GM03348 (cell line): ENCODE data around the gene CYB561D2.
A peak's percentile ranks its signal among the peaks of the same experiment; 100 is the strongest.

Experiments used
- DNase-seq: peaks from one replicate; pipeline ENCODE4 v3.0.0; 2012; ENCODE audit warnings: low spot score

CYB561D2 gene

DNA sequence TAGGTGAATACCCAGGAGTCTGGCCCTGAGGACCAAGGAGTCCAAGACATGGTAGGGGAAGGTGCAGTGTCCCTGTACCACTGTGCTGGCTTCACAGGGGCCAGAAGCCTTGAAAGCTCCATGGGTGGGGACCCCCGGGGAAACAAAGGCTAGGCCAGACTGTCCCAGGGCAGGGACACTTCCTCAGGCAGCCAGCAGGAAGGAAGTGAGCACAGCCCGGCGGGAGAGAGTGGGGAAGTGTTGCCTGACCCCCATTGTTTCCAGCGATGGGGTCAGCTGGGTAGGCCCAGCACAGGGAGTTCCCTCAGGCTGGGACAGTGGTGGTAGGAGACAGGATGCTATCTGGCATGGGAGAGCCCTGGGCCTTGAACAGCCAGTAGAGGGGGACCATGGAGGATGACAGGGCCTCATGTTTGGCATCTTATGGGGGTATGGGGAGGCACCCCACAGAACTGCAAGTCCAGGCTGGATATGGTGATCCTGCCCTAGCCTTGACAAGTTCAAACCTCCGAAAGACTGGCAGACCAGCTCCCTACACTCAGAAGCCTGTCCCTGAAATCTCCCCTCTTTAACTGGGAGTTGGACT is 27.0 kb upstream of the CYB561D2 start:
- no peak for DNase-seq

DNA sequence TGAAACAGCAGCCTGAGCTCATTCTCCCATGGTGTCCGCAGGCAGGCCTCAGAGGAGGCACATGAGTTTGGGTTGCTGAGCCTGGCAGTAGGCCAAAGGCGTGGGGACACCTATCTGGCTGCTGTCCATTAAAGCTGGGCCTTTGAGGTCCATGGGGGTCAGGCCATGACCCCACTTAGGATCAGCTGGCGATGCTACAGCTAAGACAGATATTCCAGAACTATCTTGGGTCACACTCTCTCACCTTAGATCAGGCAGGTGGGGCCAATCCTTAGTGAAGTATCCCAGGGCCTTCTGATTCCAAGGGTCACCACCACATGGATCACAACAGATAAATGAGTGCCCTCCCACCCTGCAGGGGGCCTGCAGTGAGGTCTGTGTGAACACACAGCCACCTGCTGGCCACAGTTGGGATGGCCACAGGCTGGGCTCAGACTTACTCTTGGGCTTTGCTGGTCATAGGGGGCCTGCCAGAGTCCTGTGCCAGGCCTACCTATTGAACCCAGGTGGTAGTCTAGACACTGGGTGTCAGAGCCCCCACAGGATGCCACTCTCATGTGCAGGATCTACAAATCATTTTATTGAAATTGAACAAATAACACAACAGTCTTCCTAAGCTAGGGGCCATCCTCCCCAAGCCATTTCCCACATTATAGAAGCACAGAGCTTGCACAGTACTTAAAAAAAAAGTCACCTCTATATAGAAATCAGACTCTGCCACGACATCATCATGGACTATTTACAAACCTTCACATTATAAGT is 26.1 kb upstream of the CYB561D2 start:
- DNase-seq: peak; percentile 82

DNA sequence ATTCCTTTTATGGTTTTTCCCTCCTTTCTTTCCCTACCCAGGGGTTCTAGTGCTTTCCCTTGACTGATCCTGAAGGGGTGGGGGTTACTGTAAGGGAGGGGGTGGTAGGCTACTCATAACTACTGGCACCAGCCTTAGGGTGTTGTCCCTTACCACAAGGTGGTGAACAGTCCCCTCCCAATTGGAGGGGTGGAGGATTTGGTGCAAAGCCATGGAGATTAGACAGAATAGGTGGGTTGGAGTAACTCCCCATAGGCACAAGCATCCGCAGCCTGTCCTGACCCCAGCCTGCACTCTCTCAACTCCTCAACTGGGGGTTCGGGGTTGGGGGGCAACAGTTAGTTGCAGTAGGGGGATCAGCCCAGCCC is 25.6 kb upstream of the CYB561D2 start:
- DNase-seq: no peak

DNA sequence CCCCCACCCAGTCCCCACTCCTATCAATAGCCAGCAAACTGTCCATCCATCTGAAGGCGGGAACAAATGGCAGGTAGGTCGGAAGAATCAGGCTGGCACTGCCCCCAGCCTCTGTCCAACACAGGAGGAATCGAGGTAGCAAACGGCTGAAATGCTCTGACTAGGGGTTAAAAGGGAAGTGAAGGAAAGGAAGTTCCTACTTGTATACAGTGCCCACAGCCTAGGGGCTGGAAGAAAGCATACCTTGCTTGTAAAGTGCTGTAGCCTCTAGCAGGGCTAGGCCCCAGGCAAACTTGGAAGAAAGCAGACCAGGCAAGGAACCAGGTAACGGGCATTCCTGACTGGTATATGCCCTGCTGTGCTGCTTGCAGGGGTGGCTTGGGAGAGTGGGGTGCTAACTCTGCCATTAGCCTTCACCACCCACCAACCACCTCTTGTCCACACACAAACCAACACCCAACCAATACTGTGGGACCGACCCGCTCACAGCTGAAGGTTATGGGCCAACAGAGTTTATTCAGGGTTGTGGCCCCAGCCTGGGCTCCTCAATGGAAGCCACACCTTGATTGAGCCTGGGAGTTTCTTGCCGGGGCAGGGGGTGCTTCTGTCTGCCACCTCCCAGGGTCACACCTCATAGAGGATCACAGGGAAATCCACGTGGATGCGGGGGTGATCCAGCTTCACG is 25.0 kb upstream of the CYB561D2 start:
- DNase-seq: no peak

DNA sequence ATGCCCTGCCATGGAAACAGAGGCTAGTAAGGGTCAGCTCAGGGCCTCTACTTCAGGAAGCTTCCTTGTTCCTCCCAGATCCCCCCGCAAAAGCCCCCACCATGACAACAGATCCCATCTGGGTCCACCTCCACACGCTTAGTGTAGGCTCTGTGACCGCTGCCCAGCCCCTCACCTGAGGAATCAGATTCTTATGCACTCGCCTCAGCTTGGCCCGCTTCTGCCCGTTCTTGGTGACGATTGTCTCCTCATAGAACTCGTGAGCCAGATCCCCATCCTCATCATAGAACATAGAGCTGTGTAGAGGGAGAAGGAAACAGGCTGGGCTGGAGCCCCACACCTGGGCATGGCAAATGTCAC is 24.5 kb upstream of the CYB561D2 start:
- no peak for DNase-seq

DNA sequence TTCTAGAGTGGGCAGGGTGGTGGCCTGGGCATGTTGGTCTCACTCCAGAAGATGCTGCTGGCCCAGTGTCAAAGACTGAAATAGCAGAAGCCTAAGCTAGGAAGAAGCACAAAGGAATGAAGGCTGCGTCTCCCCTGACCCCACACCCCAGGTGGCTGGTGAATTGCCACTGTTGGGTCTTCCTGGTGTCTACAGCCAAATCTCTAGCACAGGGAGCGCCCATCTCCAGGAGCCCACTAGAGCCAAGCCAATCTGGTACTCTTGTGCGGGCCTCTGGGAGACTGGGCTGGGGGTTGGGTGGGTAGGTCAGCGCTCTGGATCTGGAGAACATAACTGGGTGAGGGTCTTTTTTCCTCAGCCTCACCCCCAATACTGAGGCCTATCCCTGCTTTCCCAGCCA is 23.5 kb upstream of the CYB561D2 start:
- DNase-seq: no peak

DNA sequence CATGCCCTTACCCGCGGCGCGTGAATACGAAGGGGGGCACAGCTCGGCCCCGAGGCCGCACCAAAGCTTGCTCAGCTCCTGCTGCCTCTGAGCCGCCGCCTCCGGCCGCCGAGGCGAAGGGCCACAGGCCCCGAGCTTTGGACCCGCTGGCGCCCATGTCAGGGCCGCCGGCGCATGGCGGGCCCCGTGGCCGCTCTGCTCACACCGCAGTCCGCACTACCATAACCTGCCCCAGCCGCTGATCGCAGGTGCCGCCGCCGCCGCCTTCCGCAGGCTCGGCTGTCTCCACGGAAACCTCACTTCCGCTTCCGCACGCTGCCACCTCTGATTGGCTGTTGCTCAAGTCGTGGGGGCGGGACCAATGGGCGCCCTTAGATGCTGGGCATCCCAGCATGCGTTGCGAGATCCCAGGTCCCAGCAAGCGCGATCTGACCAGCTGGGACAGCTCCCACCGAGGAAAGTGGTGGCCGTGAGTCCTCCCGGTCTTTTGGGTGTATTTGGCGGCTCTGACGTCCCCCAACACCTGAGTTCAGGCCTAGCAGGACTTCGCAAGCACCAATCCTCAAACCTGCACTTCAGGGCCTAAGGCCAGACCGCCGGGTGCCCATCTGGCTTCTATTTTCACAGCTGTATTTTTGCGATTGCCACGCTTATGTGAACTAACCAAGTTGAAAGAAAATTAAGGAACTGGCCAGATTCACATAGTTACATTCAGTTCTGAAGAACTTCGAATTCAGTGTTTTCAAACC is 22.5 kb upstream of the CYB561D2 start, which contains the start of gene TUSC2:
TUSC2 (minus strand) TSS at position 281 of the 749 bp plus-strand sequence; CDS start at position 157, 124 bp downstream.
- peak; percentile 97 for DNase-seq

DNA sequence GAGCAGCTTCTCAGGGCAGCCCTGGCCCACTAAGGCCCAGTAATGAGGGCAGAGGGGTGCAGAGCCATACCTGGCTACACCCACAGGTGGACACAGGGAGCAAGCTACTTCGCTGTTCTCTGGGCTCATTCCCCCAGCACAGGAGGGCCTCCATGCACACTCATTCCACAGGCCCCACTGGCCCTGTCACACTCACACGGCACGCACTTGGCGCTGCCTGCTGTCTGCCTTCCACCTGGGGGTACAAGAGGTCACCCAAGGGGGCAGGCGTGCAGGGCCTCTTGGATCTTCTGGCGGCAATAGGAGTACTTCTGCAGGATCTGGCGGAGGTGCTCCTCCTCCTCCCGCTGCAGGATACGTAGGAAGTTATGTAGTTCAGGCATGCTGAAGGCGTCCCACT is 20.3 kb upstream of the CYB561D2 start:
- DNase-seq: no peak

DNA sequence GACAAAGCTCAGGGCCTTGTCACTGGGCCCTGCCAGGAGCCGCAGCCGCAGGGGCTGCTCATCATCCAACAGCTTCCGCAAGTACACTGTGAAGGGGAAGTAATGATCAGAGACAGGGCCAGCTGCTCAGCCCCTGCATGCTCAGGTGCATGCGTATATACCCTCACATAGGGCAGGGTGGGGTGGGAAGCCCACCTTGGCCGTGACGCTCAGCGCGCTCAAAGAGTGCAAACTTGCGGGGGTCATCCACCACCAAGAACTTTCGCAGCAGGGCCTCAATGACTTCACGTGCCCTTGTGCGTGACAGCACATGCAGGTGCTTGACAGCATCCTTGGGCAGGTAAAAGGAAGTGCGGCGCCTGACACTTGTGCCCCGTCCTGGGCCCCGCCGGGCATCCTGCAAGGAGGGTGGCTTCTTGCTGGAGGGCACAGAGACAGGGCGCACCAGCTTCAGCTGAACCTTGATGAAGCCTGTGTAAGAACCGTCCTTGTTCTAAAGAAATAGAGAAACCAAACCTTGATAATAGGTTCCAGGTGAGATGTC is 19.2 kb upstream of the CYB561D2 start:
- DNase-seq: no peak

DNA sequence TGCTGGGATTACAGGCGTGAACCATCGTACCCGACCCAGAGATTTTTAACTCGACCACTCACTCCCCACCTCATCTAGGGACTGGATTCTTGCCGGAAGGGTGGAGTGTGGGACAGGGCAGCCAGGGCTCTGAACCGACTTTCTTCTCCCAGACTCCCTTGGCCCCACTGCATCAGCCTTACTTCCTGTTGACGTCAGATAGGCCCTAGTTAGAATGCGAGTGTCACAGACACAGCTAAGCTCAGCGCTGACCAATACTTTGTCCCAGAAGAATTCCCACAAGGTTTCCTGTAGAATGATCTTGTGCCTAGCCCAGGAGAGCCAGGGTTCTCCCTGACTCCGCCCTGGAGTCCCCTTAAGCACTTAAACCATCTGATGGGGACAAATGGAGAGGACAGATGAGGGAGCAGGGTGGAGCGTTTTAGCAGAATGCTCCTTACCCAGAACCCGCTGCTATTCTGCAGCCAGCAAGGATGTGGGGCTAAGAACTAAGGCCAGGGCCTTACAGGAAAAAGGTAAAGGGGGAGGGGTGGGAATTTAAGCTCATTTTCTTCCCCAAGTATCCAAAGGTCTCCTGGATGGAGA is 16.8 kb upstream of the CYB561D2 start:
- DNase-seq: peak; percentile 49

DNA sequence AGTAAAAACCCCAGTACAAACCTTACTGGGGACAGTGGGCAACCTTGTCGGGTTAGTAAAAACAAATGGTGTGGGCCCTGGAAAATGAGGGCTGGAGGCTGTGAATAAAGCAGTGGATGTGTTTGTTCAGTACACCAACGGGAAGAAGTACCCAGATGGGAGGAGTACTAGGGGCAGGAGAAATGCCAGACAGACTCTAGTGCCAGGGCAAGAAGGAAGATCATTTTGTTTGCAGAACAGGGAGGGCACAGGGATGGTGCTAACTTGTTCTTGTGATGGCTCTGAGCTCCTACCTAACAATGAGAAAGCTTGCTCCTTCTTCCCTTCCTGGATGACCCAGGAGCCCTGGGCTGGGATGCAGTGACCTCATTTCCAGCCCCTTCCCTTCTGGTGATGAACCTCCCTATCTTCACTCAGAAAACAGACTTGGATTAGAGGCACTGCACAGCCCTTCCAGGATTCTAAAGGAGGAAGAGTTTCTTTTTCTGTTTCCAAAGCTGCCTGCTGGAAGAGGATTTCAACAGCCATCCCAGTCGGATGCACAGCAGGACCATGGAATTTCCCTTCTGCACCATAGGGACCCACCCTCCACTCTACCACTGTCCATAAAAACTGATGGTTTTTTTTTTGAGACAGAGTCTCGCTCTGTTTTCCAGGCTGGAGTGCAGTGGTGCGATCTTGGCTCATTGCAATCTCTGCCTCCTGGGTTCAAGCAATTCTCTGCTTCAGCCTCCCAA is 16.2 kb upstream of the CYB561D2 start:
- DNase-seq: no peak

DNA sequence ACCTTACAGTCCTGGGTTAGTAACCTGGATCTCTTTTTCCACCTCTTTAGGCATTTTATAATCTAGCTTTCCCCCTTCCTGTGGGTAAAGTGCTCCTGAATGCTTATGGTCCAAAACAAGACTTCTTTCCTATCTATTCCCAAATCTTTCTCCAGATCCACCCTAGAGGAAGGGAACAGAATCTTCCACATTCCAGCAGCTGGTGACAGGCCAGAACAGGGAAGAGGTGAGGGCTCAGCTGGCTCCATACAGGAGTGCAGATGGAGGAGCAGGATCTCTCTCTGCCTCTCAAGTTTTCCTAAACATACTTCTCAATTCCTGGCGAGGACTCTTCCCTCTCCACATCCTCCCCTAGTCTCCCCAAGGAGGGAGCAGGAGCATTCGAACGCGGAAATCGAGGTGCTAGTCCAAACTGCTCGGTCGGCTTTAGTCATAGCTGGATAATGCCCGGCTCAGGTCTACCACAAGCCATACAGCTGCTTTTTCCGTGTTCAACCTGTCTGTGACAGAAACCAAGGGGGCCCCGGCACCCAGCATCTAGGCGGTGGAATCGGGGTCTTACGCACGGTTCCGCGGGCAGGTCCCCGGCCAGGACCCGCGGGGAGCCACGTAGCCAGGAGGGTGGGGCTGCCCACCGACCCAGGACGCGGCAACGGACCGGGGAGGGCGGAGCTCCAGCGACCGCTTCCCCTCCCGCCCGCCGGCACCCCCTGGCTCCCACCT is 14.0 kb upstream of the CYB561D2 start:
- peak; percentile 35 for DNase-seq

DNA sequence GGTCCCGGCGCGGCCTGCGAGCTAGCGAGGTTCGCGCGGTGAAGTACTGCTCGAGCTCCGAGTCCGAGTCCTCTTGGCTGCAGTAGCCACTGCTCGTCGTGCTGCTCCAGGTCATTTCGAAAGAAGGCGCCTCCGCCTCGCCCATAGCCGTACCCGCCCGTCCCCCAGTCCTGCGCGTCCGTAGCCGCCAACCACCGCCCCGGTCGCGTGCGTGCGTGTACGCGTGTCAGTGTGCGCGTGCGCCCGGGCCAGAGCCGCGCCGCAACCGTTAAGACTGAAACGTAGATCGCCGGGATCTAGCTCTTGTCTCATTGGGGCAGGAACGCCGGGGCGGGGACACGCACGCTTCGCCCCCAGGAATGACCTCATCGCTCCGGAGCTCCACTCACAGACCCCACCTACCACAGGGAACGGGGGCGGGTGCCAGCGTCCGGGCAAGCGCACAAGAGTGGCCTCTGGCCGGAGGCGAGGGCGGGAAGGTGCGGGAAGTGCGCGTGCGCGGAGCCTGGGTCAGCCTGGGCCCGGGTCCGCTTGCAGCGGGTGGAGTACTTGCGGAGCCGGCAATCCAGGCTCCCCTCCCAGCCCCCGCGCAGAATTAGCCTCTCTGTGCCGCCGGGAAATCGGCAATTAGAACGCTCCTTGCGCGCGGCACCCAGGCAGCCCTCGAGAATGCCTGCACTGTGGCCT is 13.3 kb upstream of the CYB561D2 start:
- peak; percentile 98 for DNase-seq

DNA sequence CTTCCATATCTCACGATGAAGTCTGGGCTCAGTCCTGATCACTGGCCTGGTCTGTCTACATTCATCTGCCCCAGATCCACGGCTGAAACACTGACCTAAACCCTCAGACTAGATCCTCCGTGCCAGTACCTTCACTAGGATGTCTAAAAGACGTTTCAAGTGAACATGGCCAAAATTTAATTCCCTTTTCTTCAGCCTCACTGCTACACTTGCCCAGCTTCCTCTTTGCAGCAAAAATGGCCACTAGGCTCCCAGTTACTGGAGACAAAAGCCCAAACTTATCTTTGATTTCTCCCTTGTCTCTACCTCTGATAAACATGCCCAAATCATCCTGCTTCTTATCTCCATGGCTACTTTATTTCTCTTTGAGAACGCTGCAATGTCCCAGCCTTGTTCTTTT is 11.7 kb upstream of the CYB561D2 start:
- no peak for DNase-seq

DNA sequence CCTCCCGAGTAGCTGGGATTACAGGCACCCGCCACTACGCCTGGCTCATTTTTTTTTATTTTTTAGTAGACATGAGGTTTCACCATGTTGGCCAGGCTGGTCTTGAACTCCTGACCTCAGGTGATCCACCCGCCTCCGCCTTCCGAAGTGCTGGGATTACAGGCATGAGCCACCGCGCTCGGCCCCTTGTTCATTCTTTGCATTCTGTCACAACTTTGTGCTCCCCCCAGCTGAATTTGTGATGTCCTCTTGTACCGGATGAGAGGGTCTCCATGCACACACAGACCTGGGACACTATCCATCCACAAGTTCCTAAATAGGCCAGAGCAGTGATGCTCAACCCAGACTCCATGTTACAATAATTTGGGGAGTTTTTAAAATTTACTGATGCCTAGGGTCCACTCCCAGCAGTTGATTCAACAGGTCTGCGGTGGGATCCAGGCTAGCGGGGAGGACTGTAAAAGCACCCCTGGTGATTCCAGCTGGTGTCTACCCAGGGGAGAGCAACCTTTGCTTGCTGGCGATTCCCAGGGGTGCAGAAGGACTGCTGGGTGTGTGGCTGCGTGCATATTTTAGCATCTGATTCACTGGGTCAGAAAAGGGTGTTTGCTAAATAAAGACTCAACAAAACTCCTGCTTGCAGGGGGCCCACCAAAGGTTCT is 11.0 kb upstream of the CYB561D2 start:
- peak; percentile 55 for DNase-seq

DNA sequence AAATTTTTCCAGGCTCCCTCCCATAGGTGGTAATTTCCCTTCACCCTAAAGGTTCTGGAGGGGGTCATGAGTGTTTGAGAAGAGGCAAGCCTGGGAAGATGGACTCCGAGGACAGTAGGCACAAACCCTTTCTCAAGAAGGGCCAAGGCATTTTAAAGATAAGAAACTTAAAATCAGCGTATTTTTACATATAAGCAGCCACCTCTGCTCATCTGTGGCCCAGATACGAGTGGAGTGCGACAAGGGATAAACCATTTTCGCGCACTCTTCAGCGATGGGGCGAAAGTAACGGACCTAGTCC is 10.6 kb upstream of the CYB561D2 start:
- DNase-seq: no peak

DNA sequence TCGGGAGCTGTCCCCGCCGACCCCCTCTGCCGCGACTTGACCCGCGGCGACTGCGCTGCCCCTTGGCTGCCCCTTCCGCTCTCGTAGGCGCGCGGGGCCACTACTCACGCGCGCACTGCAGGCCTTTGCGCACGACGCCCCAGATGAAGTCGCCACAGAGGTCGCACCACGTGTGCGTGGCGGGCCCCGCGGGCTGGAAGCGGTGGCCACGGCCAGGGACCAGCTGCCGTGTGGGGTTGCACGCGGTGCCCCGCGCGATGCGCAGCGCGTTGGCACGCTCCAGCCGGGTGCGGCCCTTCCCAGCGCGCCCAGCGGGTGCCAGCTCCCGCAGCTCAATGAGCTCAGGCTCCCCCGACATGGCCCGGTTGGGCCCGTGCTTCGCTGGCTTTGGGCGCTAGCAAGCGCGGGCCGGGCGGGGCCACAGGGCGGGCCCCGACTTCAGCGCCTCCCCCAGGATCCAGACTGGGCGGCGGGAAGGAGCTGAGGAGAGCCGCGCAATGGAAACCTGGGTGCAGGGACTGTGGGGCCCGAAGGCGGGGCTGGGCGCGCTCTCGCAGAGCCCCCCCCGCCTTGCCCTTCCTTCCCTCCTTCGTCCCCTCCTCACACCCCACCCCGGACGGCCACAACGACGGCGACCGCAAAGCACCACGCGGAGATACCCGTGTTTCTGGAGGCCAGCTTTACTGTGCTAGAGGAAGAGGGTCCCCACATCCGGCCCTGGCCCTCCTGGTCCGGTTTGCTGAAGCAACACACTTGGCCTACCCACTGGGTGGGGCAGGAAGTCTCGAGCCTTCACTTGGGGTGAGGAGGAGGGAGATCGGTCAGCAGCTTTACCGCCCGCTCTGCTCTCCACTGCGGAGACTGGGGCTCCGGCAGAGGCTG is 10.0 kb upstream of the CYB561D2 start, which contains the start of gene RASSF1:
RASSF1 (minus strand) TSS at position 389 of the 882 bp plus-strand sequence; CDS start at position 358, 31 bp downstream.
- peak; percentile 87 for DNase-seq

DNA sequence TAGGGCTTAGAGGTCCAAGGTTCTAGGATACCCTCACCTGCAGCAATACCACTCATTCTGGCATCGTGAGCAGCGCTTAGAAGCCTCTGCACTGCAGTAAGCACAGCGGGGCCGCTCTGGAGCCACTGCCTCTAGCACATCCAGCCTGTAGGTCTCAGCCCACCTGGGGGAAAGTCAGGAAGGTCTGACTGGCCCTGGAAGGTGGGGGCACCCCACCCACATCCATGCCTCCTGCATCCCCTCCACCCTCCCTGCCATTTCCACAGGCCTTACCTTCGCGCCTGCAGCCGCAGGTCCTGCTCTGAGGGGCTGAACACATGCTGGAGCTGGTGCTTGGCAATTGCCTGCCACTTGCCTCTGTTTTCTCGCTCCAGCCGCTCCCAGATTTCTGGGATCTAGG is 9.1 kb upstream of the CYB561D2 start:
- no peak for DNase-seq
